Panc1 (cell line): ENCODE results near the gene USP15. TPM values are rescaled to one million over a fixed set of nuclear protein-coding genes. Genes with fewer than 3 reads are reported as not detected.
A peak's percentile ranks its signal among the peaks of the same experiment; 100 is the strongest.

Experiments used
- ATAC-seq: fragments of 200-7000 bp; cut with Tn5 transposase; 2 replicates; pipeline ENCODE4 v1.9.1; 2020; ENCODE audit warnings: mild to moderate bottlenecking, moderate library complexity
- BruUV-seq: library from RNA; stranded (reverse); fragments of 400-500 nt; replicated peaks from 2 replicates; lab custom pipeline; 2021; lab: Mats Ljungman, UMichigan
- CTCF ChIA-PET: fragments of 300-600 bp; sonication (Branson Sonifier 250); formaldehyde crosslinking; loops from one replicate; lab custom pipeline; 2022; ENCODE audit warnings: antibody characterized with exemption; lab: Charles Lee
- POLR2A ChIA-PET: fragments of 300-600 bp; sonication (Branson Sonifier 250); formaldehyde crosslinking; loops from one replicate; lab custom pipeline; 2022; ENCODE audit warnings: antibody characterized with exemption; lab: Charles Lee
- DNase-seq: peaks from one replicate; pipeline ENCODE4 v3.0.0-alpha.2; 2010; ENCODE audit warnings: low read depth, low spot score
- H3K27ac ChIP-seq: 2 replicates; pipeline ENCODE4 v1.5.1; 2011; ENCODE audit warnings: mild to moderate bottlenecking, low read length, inconsistent platforms
- H3K27me3 ChIP-seq: fragments of 200-500 bp; sonication (Bioruptor generic); 2 replicates; pipeline ENCODE4 v1.6.0; 2014; ENCODE audit warnings: low read length, inconsistent platforms; ENCODE audit not compliant: control insufficient read depth, insufficient read depth
- H3K36me3 ChIP-seq: fragments of 200-500 bp; sonication (Bioruptor generic); 2 replicates; pipeline ENCODE4 v1.5.1; 2014; ENCODE audit warnings: inconsistent platforms, mild to moderate bottlenecking, low read length, moderate library complexity; ENCODE audit not compliant: control insufficient read depth, insufficient read depth
- H3K4me1 ChIP-seq: 2 replicates; pipeline ENCODE4 v1.5.1; 2011; ENCODE audit warnings: inconsistent platforms, mild to moderate bottlenecking, low read length, moderate library complexity; ENCODE audit not compliant: control insufficient read depth, insufficient read depth
- H3K4me3 ChIP-seq, 2 experiments: 2 replicates each; pipeline ENCODE4 v1.5.1; 2011 to 2012; ENCODE audit warnings: low read depth in 2 of 2, low read length in 2 of 2, mild to moderate bottlenecking in 2 of 2, inconsistent platforms in 1 of 2, moderate library complexity in 1 of 2
- H3K9me3 ChIP-seq: fragments of 200-500 bp; sonication (Bioruptor generic); 2 replicates; pipeline ENCODE4 v1.5.1; 2014; ENCODE audit warnings: low read depth, mild to moderate bottlenecking, inconsistent platforms, low read length, moderate library complexity; ENCODE audit not compliant: control insufficient read depth, insufficient read depth
- CTCF ChIP-seq: fragments of 450-650 bp; IDR thresholded peaks from 2 replicates; pipeline ENCODE4 v1.5.1; 2017; ENCODE audit warnings: mild to moderate bottlenecking
- POLR2AphosphoS5 ChIP-seq: IDR thresholded peaks from 2 replicates; pipeline ENCODE4 v1.6.1; 2012; ENCODE audit warnings: mild to moderate bottlenecking, low read depth, low read length, moderate library complexity
- REST ChIP-seq, 2 experiments: IDR thresholded peaks; 2 replicates each; pipeline ENCODE4 v1.6.1; 2011 to 2012; ENCODE audit warnings: low read depth in 2 of 2, control low read depth in 1 of 2, low read length in 1 of 2, mild to moderate bottlenecking in 1 of 2, moderate library complexity in 1 of 2; ENCODE audit not compliant: insufficient read depth in 1 of 2
- SIN3A ChIP-seq: IDR thresholded peaks from 2 replicates; pipeline ENCODE4 v1.6.1; 2012; ENCODE audit warnings: low read depth, mild to moderate bottlenecking, low read length, moderate library complexity, borderline replicate concordance; ENCODE audit not compliant: insufficient read depth
- TCF7L2 ChIP-seq: IDR thresholded peaks from 2 replicates; pipeline ENCODE4 v1.6.1; 2011; ENCODE audit warnings: mild to moderate bottlenecking, low read depth, low read length, inconsistent platforms
- in situ Hi-C: cut with HindIII; loops from 2 replicates; pipeline ENCODE4 v1.10.0; 2016; ENCODE audit warnings: low sequenced_read_pairs, low pct_unique_long_range_greater_than_20kb
- intact Hi-C: fragments of 100-400 bp; cut with micrococcal nuclease; formaldehyde crosslinking; loops from one replicate; pipeline ENCODE4 v1.10.0; 2022; ENCODE audit not compliant: unreplicated experiment
- total RNA-seq: library from RNA; stranded (reverse); gene quantifications from one replicate; pipeline ENCODE4 v1.2.1, GENCODE V29; 2021; ENCODE audit not compliant: unreplicated experiment

The USP15 gene
- total RNA-seq, 1 experiment from 2014 or later = 35.4 TPM

- peak; percentile 54 for ATAC-seq
- ChIA-PET POLR2A (interaction anchor here (0.6 kb wide), 1 partner anchor 1546 kb away, joined by 3 read pairs; no protein-coding TSS in a partner anchor), CTCF (interaction anchor here (0.6 to 0.7 kb wide), 2 partner anchors 32 to 442 kb away, joined by 3 to 4 read pairs; partner anchors contain the start of gene MON2)
- Histone ChIP-seq H3K4me3 (peak overlapping the region; percentile 49 to 66), H3K36me3 (no peaks in the 10 kb centered on the region), H3K27ac (no peak overlapping the region), H3K9me3 (no peaks in the 10 kb centered on the region), H3K4me1 (no peaks in the 10 kb centered on the region; the same call in 1 of the 2 replicates), H3K27me3 (peaks cover 10% of the 10 kb centered on the region; the same call in 1 of the 2 replicates)
- intact Hi-C loops = loop anchor here (5.0 kb wide), 2 partner anchors 358 to 378 kb away; no protein-coding TSS in a partner anchor
- no TSS peak for BruUV-seq
- TF ChIP-seq REST (IDR thresholded peaks at IDR 0.05; ENCODE audit: insufficient read depth in 1 of 2, low read depth in 2 of 2, low read length in 1 of 2) = no peak
- no peak for TF ChIP-seq POLR2AphosphoS5
- no peak for TF ChIP-seq TCF7L2
- TF ChIP-seq CTCF = no peak
- no peak for TF ChIP-seq SIN3A
- no peak for DNase-seq
- in situ Hi-C loops = no loop called here
These were observed 174.5 kb downstream of the USP15 start for GRCh38 chr12:62434494-62435302.

- Histone ChIP-seq H3K4me3 (peak overlapping the region; percentile 49 to 66), H3K36me3 (no peaks in the 10 kb centered on the region), H3K4me1 (no peaks in the 10 kb centered on the region; the same call in 1 of the 2 replicates), H3K9me3 (no peaks in the 10 kb centered on the region), H3K27me3 (peaks cover 10% of the 10 kb centered on the region; the same call in 1 of the 2 replicates), H3K27ac (no peak overlapping the region)
- in situ Hi-C loops = no loop called here
- peak; percentile 95 for ATAC-seq
- POLR2A ChIA-PET = interaction anchor here (0.6 to 0.8 kb wide), 2 partner anchors 110 to 1545 kb away, joined by 3 read pairs; no protein-coding TSS in a partner anchor
- CTCF ChIA-PET = interaction anchor here (0.7 to 0.8 kb wide), 2 partner anchors 31 to 780 kb away, joined by 4 to 6 read pairs; partner anchors contain the start of gene MON2
- no TSS peak for BruUV-seq
- intact Hi-C loops = loop anchor here (5.0 kb wide), 2 partner anchors 357 to 377 kb away; no protein-coding TSS in a partner anchor
- DNase-seq = peak; percentile 15
- TF ChIP-seq REST (IDR thresholded peaks at IDR 0.05; ENCODE audit: insufficient read depth in 1 of 2, low read depth in 2 of 2, low read length in 1 of 2) = no peak
- TF ChIP-seq CTCF = peak; percentile 81
- no peak for TF ChIP-seq POLR2AphosphoS5
- no peak for TF ChIP-seq TCF7L2
- TF ChIP-seq SIN3A = no peak
These were observed 175.3 kb downstream of the USP15 start for GRCh38 chr12:62435303-62436163.
